T-cell (primary cell): ENCODE measurements around the gene TTYH2. TPM values are rescaled to one million over a fixed set of nuclear protein-coding genes. Genes with fewer than 3 reads are reported as not detected.
"Not testable (repeated sequence)": the region's sequence is repeated elsewhere in the genome, so short reads cannot be mapped to it uniquely, and the experiment has no call there.

Source experiments
- ATAC-seq, 4 experiments: fragments of 200-7000 bp in 3 of 4; fragments of 150-1000 bp in 1 of 4; cut with Tn5 transposase; replicated peaks in 1 of 4; 1 replicate in 3 of 4; 2 replicates in 1 of 4; pipeline ENCODE4 v1.10.0; 2021; ENCODE audit warnings: moderate library complexity in 3 of 4, mild to moderate bottlenecking in 2 of 4, moderate number of reproducible peaks in 1 of 4
- CTCF ChIA-PET, 2 donors: fragments of 300-600 bp; sonication (Branson Sonifier 250); formaldehyde crosslinking; loops; one replicate each; lab custom pipeline; 2022; ENCODE audit warnings: antibody characterized with exemption in 2 of 2; lab: Charles Lee
- POLR2A ChIA-PET, 2 donors: fragments of 300-600 bp; sonication (Branson Sonifier 250); formaldehyde crosslinking; loops; one replicate each; lab custom pipeline; 2022; ENCODE audit warnings: antibody characterized with exemption in 2 of 2; lab: Charles Lee
- DNase-seq, 35 experiments: peaks; one replicate each; pipeline versions ENCODE4 v3.0.0 to v3.0.0-alpha.2; 2013 to 2023
- H3K27ac ChIP-seq: one replicate; pipeline ENCODE4 v1.5.1; 2013; ENCODE audit warnings: low read length
- H3K27me3 ChIP-seq, 2 experiments: replicated peaks in 1 of 2; 1 replicate in 1 of 2; 2 replicates in 1 of 2; pipeline versions ENCODE4 v1.6.1 to v1.7.0; 2013; ENCODE audit warnings: low read length in 1 of 2, mixed read lengths in 1 of 2; ENCODE audit not compliant: control insufficient read depth in 2 of 2, insufficient read depth in 2 of 2; ENCODE audit errors: extremely low read depth in 1 of 2
- H3K36me3 ChIP-seq, 2 donors: 1 replicate in 1 of 2; 2 replicates in 1 of 2; pipeline versions ENCODE4 v1.6.1 to v1.7.0; 2013; ENCODE audit warnings: low read length in 1 of 2; ENCODE audit not compliant: control insufficient read depth in 2 of 2, insufficient read depth in 1 of 2; ENCODE audit errors: extremely low read depth in 1 of 2
- H3K4me1 ChIP-seq, 2 experiments: 1 replicate in 1 of 2; 2 replicates in 1 of 2; pipeline versions ENCODE4 v1.6.1 to v1.7.0; 2013; ENCODE audit warnings: low read length in 2 of 2, mixed read lengths in 1 of 2; ENCODE audit not compliant: insufficient read depth in 2 of 2, control insufficient read depth in 1 of 2; ENCODE audit errors: extremely low read depth in 1 of 2
- H3K4me3 ChIP-seq, 2 donors: 1 replicate in 1 of 2; 2 replicates in 1 of 2; pipeline versions ENCODE4 v1.5.1 to v1.7.0; 2013; ENCODE audit warnings: mild to moderate bottlenecking in 2 of 2, low read length in 1 of 2, moderate library complexity in 1 of 2; ENCODE audit not compliant: control insufficient read depth in 1 of 2; ENCODE audit errors: extremely low read depth in 1 of 2
- H3K9me3 ChIP-seq: 2 replicates; pipeline ENCODE4 v1.7.0; 2013
- H3K27ac Mint-ChIP-seq, 2 donors: one replicate each; pipeline ENCODE4 v1.8.0; 2020 to 2021; ENCODE audit warnings: mild to moderate bottlenecking in 2 of 2, mixed read lengths in 2 of 2
- H3K27me3 Mint-ChIP-seq, 2 donors: one replicate each; pipeline ENCODE4 v1.8.0; 2021 to 2022; ENCODE audit warnings: mixed read lengths in 2 of 2
- H3K36me3 Mint-ChIP-seq: one replicate; pipeline ENCODE4 v1.8.0; 2021; ENCODE audit warnings: mixed read lengths
- H3K4me1 Mint-ChIP-seq, 3 donors: one replicate each; pipeline ENCODE4 v1.8.0; 2020 to 2022; ENCODE audit warnings: mixed read lengths in 3 of 3, mild to moderate bottlenecking in 1 of 3
- H3K4me3 Mint-ChIP-seq, 3 donors: one replicate each; pipeline ENCODE4 v1.8.0; 2020 to 2022; ENCODE audit warnings: mild to moderate bottlenecking in 3 of 3, mixed read lengths in 3 of 3, moderate library complexity in 3 of 3
- H3K9me3 Mint-ChIP-seq, 3 donors: one replicate each; pipeline ENCODE4 v1.8.0; 2020 to 2022; ENCODE audit warnings: mixed read lengths in 3 of 3
- WGBS: methylation state at CpG from one replicate; pipeline ENCODE4 v1.1.5; 2013; ENCODE audit warnings: missing lambda C conversion rate; ENCODE audit not compliant: insufficient coverage; 5-methylcytosine and 5-hydroxymethylcytosine counted together
- total RNA-seq, 35 experiments: library from RNA in 6 of 35; stranded (reverse) in 6 of 35; fragments of 120-200 nt in 1 of 35; gene quantifications; one replicate each; pipeline versions ENCODE4 v1.2.1 to v1.2.4 and lab custom pipeline; 2013 to 2026

TTYH2 gene
- total RNA-seq, 5 donors from 2014 or later (not counting 1 experiment from before 2014, with no cell fraction given), result 10.0 to 21.7 (median 16.0) TPM

DNA sequence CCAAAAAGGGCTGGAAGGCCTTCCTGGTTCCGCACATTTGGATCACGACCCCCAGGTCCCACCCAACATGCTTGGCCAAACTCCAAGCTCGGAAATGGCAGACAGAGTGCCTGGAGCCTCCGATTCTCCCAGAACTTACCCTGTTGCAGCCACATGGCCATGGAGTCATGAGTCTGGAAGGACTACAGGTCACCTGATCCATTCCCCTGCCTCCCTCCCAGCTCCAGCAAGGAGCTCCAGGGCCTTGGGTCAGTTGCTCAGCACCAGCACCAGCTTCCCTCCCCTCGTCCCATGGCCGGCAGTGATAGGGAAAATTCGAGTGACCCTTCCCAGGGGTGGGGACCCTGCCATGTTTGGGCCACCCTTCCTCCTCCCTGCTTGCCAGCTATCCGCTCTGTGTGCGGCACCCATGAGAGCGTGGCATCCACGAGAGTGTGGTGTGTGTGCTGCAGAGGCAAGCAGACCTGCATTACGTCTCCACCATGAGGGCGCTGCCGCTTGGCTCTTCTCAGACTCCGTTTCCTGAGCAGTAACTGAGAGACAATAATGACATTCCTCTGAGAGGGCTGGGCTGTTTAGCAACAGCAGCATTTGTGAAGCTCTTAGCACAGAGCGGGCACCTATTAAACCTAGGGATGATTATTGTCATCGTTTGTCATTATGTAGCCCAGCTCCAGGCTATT, 31.2 kb upstream of the TTYH2 start:
- Mint-ChIP-seq H3K36me3 (no peaks in the 10 kb centered on the region), H3K4me1 (no peaks in the 10 kb centered on the region), H3K27ac (no peak overlapping the region), H3K9me3 (no peaks in the 10 kb centered on the region), H3K27me3 (peaks cover 19 to 36% of the 10 kb centered on the region in 2 donors), H3K4me3 (no peak overlapping the region)
- Histone ChIP-seq H3K36me3 (no peaks in the 10 kb centered on the region), H3K27me3 (peaks cover 3 to 70% of the 10 kb centered on the region in 2 experiments), H3K4me3 (no peak overlapping the region), H3K4me1 (no peaks in the 10 kb centered on the region), H3K27ac (no peak overlapping the region), H3K9me3 (no peaks in the 10 kb centered on the region)
- WGBS, result 80% methylated on average over 11 of the region's 17 CpGs
- DNase-seq (no peak), ATAC-seq (no peak)
- POLR2A ChIA-PET, result no interaction called here
- CTCF ChIA-PET, result no interaction called here

DNA sequence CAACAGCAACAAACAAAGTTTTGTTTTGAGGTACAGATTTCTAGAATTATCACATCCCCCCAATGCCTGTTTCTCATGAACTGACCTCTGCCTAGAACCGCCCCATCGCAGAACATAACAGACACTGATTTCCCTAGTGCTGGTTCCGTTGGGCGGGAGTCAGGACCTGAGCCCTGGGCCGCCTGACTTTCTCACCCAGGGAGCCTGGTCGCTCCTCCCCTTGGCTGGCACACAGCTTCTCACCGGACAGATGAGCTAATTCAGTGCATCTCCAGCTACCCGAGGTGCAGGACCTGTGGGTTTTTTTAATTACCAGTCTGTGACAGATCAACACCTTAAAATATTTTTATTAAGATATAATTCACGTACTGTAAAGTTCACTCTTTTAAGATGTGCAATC, 30.0 kb upstream of the TTYH2 start:
- H3K9me3 Mint-ChIP-seq, result no peaks in the 10 kb centered on the region
- no peak overlapping the region for H3K27ac Mint-ChIP-seq
- ChIA-PET POLR2A (no interaction called here), CTCF (no interaction called here)
- H3K4me1 Mint-ChIP-seq, result no peaks in the 10 kb centered on the region
- DNase-seq (no peak), ATAC-seq (no peak)
- H3K27me3 Mint-ChIP-seq, result peaks cover 19 to 31% of the 10 kb centered on the region in 2 donors
- H3K4me1 ChIP-seq, result no peaks in the 10 kb centered on the region
- 92% methylated on average over 6 of the region's 9 CpGs for WGBS
- H3K36me3 ChIP-seq, result no peaks in the 10 kb centered on the region
- no peak overlapping the region for H3K27ac ChIP-seq
- H3K36me3 Mint-ChIP-seq, result no peaks in the 10 kb centered on the region
- peaks cover 5 to 63% of the 10 kb centered on the region in 2 experiments for H3K27me3 ChIP-seq
- H3K9me3 ChIP-seq, result no peaks in the 10 kb centered on the region
- no peak overlapping the region for H3K4me3 Mint-ChIP-seq
- no peak overlapping the region for H3K4me3 ChIP-seq

DNA sequence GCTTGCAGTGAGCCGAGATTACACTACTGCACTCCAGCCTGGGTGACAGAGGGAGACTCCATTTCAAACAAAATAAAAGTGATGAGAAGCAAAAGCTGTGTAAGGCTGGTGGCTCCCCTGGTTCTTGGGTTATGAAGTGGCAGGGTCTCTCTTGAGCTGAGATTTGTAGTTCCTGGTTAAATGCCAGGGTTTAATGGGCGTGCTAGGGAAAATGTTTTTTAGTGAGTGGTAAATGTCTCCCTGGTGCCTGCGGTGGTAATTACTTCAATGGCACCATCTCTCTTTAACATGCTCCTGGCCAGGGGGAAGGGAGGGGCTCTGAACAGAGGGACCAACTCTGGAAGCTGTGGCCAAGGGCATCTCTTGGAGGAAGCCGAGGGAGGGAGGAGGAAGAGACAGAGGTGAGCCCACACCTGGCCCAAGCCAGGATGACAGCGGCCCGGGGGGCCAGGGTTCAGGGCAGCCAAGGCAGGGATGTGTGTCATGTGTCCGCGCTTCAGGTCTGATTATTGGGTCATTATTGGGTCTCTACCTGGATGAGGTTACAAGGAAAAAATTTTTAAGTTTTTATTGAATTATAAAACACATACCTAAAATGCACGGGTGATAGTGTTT, 27.7 kb upstream of the TTYH2 start:
- H3K4me1 ChIP-seq, result no peaks in the 10 kb centered on the region
- POLR2A ChIA-PET, result no interaction called here
- Mint-ChIP-seq H3K9me3 (no peaks in the 10 kb centered on the region), H3K27ac (no peak overlapping the region), H3K27me3 (peaks cover 5 to 13% of the 10 kb centered on the region in 2 donors), H3K4me1 (no peaks in the 10 kb centered on the region), H3K4me3 (no peak overlapping the region), H3K36me3 (no peaks in the 10 kb centered on the region)
- CTCF ChIA-PET, result no interaction called here
- H3K4me3 ChIP-seq, result no peak overlapping the region
- H3K9me3 ChIP-seq, result no peaks in the 10 kb centered on the region
- peaks cover 5 to 41% of the 10 kb centered on the region in 2 experiments for H3K27me3 ChIP-seq
- WGBS, result 71% methylated on average over 2 of the region's 9 CpGs
- H3K27ac ChIP-seq, result no peak overlapping the region
- H3K36me3 ChIP-seq, result no peaks in the 10 kb centered on the region
- ATAC-seq (no peak), DNase-seq (no peak)

DNA sequence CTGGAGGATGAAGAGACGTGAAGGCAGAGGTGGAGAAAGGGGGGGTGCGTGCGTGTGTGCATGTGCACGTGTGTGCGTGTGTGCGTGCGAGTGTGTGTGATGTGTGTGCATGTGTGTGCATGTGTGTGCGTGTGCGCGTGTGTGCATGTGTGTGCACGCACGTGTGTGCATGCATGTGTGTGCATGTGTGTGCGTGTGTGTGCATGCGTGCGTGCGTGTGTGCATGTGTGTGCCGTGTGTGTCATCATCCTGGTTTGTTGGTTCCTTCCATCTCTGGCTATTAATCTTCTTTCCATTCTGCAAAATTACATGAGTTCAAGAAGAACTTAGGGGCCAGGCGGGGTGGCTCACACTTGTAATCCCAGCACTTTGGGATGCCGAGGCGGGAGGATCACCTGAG, 26.9 kb upstream of the TTYH2 start:
- Histone ChIP-seq H3K36me3 (no peaks in the 10 kb centered on the region), H3K27ac (no peak overlapping the region), H3K27me3 (peaks cover 5 to 40% of the 10 kb centered on the region in 2 experiments), H3K4me1 (no peaks in the 10 kb centered on the region), H3K9me3 (no peaks in the 10 kb centered on the region), H3K4me3 (no peak overlapping the region)
- no peak for ATAC-seq
- H3K27ac Mint-ChIP-seq, result no peak overlapping the region
- no peak for DNase-seq
- CTCF ChIA-PET, result no interaction called here
- no peaks in the 10 kb centered on the region for H3K4me1 Mint-ChIP-seq
- H3K27me3 Mint-ChIP-seq, result peaks cover 5 to 11% of the 10 kb centered on the region in 2 donors
- H3K4me3 Mint-ChIP-seq, result no peak overlapping the region
- H3K36me3 Mint-ChIP-seq, result no peaks in the 10 kb centered on the region
- WGBS, result 85% methylated on average over 13 of the region's 20 CpGs
- no peaks in the 10 kb centered on the region for H3K9me3 Mint-ChIP-seq
- POLR2A ChIA-PET, result no interaction called here

DNA sequence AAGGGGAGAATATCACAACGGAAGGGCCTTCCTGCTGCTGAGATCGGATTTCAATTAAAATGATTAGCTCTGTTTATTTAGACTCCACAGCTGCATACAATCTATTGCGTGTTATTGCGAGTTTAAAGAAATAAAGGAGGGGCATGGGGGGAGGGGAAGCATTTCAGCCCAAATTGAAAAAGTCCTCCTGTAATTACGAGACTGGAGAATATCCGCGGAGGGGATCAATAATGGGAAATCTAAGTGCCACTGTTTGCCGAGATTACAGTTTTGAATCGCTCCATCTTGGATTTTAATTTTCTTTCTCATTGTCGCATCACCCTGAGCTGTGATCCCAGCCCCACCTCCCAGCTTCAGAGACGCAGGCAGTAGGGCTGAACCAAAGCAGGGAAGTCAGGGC, 25.6 kb upstream of the TTYH2 start:
- Mint-ChIP-seq H3K27me3 (peaks cover 5 to 9% of the 10 kb centered on the region in 2 donors), H3K36me3 (no peaks in the 10 kb centered on the region), H3K4me1 (no peaks in the 10 kb centered on the region), H3K9me3 (no peaks in the 10 kb centered on the region), H3K27ac (no peak overlapping the region), H3K4me3 (no peak overlapping the region)
- Histone ChIP-seq H3K27ac (no peak overlapping the region), H3K4me1 (no peaks in the 10 kb centered on the region), H3K27me3 (peaks cover 5 to 37% of the 10 kb centered on the region in 2 experiments), H3K9me3 (no peaks in the 10 kb centered on the region), H3K4me3 (no peak overlapping the region), H3K36me3 (no peaks in the 10 kb centered on the region)
- CTCF ChIA-PET, result no interaction called here
- WGBS, result 90% methylated on average over 6 of the region's 11 CpGs
- POLR2A ChIA-PET, result interaction anchor here in 1 of 2 donors (0.6 kb wide), 1 partner anchor 639 kb away, joined by 4 read pairs; no protein-coding TSS in a partner anchor
- no peak for ATAC-seq
- DNase-seq, result no peak

DNA sequence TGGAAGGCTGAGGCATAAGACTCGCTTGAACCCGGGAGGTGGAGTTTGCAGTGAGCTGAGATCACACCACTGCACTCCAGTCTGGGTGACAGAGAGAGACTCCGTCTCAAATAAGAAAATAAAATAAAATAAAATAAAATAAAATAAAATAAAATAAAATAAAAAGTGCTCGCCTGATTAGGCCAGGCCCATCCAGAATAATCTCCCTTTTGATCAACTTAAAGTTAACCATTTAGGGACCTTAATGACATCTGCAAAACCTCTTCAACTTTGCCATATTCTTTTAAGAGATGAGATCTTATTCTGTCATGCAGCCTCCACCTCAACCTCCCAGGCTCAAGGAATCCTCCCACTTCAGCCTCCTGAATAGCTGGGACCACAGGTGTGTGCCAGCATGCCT, 24.7 kb upstream of the TTYH2 start:
- H3K4me3 ChIP-seq, H3K36me3 Mint-ChIP-seq, POLR2A ChIA-PET, ATAC-seq, H3K4me1 Mint-ChIP-seq, H3K27ac ChIP-seq, H3K27ac Mint-ChIP-seq, H3K9me3 Mint-ChIP-seq, H3K9me3 ChIP-seq, CTCF ChIA-PET, H3K4me3 Mint-ChIP-seq, H3K4me1 ChIP-seq, H3K36me3 ChIP-seq, DNase-seq: not testable (repeated sequence)
- no CpG with 5 or more reads among the region's 4 CpGs for WGBS
- H3K27me3 ChIP-seq, result peaks cover 5 to 39% of the 10 kb centered on the region in 2 experiments
- H3K27me3 Mint-ChIP-seq, result peaks cover 3 to 12% of the 10 kb centered on the region in 2 donors
